Endothelial cell of hepatic sinusoid (primary cell): Measurements from ENCODE around the gene ZBTB25.

Experiments
- in situ Hi-C: cut with HindIII; loops from 2 replicates; pipeline ENCODE4 v1.10.0; 2017; ENCODE audit warnings: low sequenced_read_pairs

The ZBTB25 gene

DNA sequence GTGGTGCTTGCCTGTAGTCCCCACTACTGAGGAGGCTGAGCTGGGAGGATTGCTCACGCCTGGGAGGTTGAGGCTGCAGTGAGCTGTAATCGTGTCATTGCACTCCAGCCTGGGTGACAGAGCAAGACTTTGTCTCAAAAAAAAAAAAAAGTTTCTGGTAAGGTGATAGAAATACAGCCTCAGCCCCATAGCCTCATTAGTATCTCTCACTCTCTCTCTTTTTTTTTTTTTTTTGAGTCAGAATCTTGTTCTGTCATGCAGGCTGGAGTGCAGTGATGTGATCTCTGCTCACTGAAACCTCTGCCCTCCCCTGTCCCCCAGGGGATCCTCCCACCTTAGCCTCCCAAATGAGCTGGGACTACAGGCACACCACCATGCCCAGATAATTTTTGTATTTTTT is 96.3 kb downstream of the ZBTB25 start:
- in situ Hi-C loops: no loop called here

DNA sequence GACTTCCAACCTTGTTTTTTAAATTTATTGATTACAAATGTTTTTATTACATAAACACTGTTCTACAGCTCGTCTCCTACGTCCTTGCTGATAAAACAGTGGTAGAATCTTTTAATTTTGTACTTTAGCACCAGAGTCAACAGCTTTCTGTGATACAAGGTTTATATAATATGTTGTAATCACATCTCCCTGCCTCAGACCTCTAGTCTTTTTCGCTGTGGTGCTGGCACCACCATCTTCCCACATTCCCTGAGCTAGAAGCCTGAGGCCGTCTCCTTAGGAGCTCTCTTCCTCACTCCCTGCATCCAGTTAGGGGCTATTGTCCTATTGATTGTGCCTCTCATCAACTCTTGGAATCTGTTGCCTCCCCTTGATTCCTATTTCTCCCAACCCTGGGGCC is 98.3 kb downstream of the ZBTB25 start:
- in situ Hi-C loops: no loop called here

DNA sequence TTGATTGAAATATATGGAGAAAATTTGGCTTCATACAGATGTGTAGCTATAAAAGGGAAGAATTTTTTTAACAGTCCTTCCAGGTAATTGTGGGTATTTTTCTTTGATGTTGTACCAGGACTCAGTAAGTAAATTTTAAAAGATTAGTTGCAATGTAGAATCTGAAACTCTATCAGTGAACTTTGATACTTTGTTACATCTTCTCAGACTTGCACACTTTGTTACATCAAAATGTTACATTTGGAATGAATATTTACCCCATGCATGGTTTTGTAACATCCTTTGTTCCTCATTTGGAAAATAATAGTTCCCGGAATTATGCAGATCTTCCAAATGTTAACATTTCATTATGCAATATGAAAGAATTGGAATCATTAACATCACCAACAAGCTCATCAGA is 101.7 kb downstream of the ZBTB25 start:
- in situ Hi-C loops: no loop called here

DNA sequence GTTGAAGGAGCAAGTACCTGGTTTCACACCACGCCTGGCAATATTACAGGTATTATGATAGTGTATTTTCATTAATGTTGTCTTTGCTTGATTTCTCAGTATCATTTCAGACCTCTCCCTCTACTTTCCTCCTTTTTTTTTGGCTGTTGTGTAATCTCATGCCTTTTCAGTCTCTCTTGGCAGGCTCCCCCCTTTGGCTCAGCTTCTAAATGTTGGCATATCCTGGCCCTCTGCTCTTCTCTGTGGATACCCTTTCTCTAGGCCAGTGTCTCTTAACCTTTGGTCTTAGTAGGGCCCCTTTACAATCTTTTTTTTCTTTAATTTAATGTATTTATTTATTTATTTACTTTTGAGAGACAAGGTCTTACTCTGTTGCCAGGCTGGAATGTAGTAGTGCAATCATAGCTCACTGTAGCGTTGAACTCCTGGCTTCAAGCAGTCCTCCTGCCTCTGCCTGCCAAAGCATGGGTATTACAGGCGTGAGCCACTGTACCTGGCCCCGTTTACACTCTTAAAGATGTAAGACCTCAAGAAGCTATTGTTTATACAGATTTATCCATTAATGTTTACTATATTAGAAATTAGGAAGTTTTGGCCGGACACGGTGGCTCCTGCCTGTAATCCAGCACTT is 102.7 kb downstream of the ZBTB25 start:
- in situ Hi-C loops: no loop called here
